A549 (cell line): ENCODE measurements around the gene ATP2B3. TPM values are rescaled to one million over a fixed set of nuclear protein-coding genes. Genes with fewer than 3 reads are reported as not detected.

Source experiments
- ATAC-seq, 2 experiments: fragments of 200-7000 bp in 1 of 2; fragments of >200 bp in 1 of 2; cut with Nextera tagmentation in 1 of 2; cut with Tn5 transposase in 1 of 2; 3 replicates each; pipeline versions ENCODE4 v1.8.0 to v1.9.1; 2018 to 2020; ENCODE audit warnings: mild to moderate bottlenecking in 1 of 2, moderate library complexity in 1 of 2
- CTCF ChIA-PET: fragments of 300-600 bp; sonication (Branson Sonifier 250); formaldehyde crosslinking; extraction: SDS; loops from one replicate; lab custom pipeline; 2021; ENCODE audit warnings: antibody characterized with exemption, inconsistent platforms; lab: Yijun Ruan, JAX
- POLR2A ChIA-PET: fragments of 350-600 bp; formaldehyde crosslinking; extraction: SDS; loops from one replicate; lab custom pipeline; 2021; ENCODE audit warnings: antibody characterized with exemption, inconsistent platforms; lab: Yijun Ruan, JAX
- DNase-seq, 2 experiments: peaks; one replicate each; pipeline versions ENCODE4 v3.0.0 to v3.0.0-alpha.2; 2011 to 2016; ENCODE audit warnings: low read depth in 1 of 2, low spot score in 1 of 2
- FAIRE-seq: peaks from 2 replicates; lab custom pipeline; 2011; peaks lifted over from hg19 to GRCh38; lab: Jason Lieb, UNC
- H3K27ac ChIP-seq, 2 experiments: fragments of >200 bp; sonication (Bioruptor Twin); formaldehyde crosslinking; 3 replicates each; pipeline ENCODE4 v1.5.1; 2016 to 2017
- H3K4me1 ChIP-seq: fragments of >200 bp; sonication (Bioruptor Twin); formaldehyde crosslinking; 3 replicates; pipeline ENCODE4 v1.6.1; 2016
- H3K4me2 ChIP-seq: fragments of >200 bp; sonication (Bioruptor Twin); formaldehyde crosslinking; 3 replicates; pipeline ENCODE4 v1.6.1; 2016
- H3K4me3 ChIP-seq: fragments of >200 bp; sonication (Bioruptor Twin); formaldehyde crosslinking; 3 replicates; pipeline ENCODE4 v1.5.1; 2016
- H3K9me3 ChIP-seq: fragments of >200 bp; sonication (Bioruptor Twin); formaldehyde crosslinking; 3 replicates; pipeline ENCODE4 v1.6.1; 2016
- CHD4 ChIP-seq: fragments of 200-600 bp; sonication (generic); IDR thresholded peaks from 2 replicates; pipeline ENCODE4 v1.6.1; 2016; ENCODE audit warnings: antibody characterized with exemption, mild to moderate bottlenecking, borderline replicate concordance
- ESRRA ChIP-seq: fragments of 150-350 bp; IDR thresholded peaks from 2 replicates; pipeline ENCODE4 v1.6.1; 2014; ENCODE audit warnings: mild to moderate bottlenecking, low read length, borderline replicate concordance
- FOXS1 ChIP-seq: fragments of 250-450 bp; sonication (Bioruptor Pico); IDR thresholded peaks from 2 replicates; pipeline ENCODE4 v1.5.0; 2020; ENCODE audit warnings: mild to moderate bottlenecking, moderate library complexity
- HDAC2 ChIP-seq: fragments of 200-600 bp; sonication (generic); IDR thresholded peaks from 2 replicates; pipeline ENCODE4 v1.6.1; 2016
- NPAS2 ChIP-seq: fragments of 250-450 bp; sonication (Bioruptor Pico); IDR thresholded peaks from 2 replicates; pipeline ENCODE4 v1.8.0; 2022; ENCODE audit warnings: mild to moderate bottlenecking, moderate library complexity, borderline replicate concordance
- RAD21 ChIP-seq, 2 experiments: fragments of >200 bp in 1 of 2; sonication (Bioruptor Twin) in 1 of 2; formaldehyde crosslinking in 1 of 2; IDR thresholded peaks in 1 of 2; conservative IDR thresholded peaks in 1 of 2; 2 replicates in 1 of 2; 3 replicates in 1 of 2; pipeline ENCODE4 v1.6.1; 2012 to 2018; ENCODE audit warnings: inconsistent platforms in 1 of 2
- RARB ChIP-seq: fragments of 250-450 bp; sonication (Bioruptor Pico); IDR thresholded peaks from 2 replicates; pipeline ENCODE4 v1.8.0; 2021; ENCODE audit warnings: mild to moderate bottlenecking, moderate library complexity
- RCOR1 ChIP-seq: fragments of 150-350 bp; IDR thresholded peaks from 2 replicates; pipeline ENCODE4 v1.6.1; 2014; ENCODE audit warnings: antibody characterized with exemption, low read length, low read depth
- REST ChIP-seq: fragments of 200-600 bp; sonication (generic); IDR thresholded peaks from 2 replicates; pipeline ENCODE4 v1.6.1; 2016; ENCODE audit warnings: antibody characterized with exemption, mild to moderate bottlenecking, moderate library complexity
- SREBF2 ChIP-seq: fragments of 450-650 bp; IDR thresholded peaks from 2 replicates; pipeline ENCODE4 v1.6.1; 2014; ENCODE audit warnings: mild to moderate bottlenecking, moderate library complexity
- USF2 ChIP-seq: fragments of 450-650 bp; IDR thresholded peaks from 2 replicates; pipeline ENCODE4 v1.6.1; 2014; ENCODE audit warnings: antibody characterized with exemption
- ZNF302 ChIP-seq: fragments of 250-450 bp; sonication (Bioruptor Pico); IDR thresholded peaks from 2 replicates; pipeline ENCODE4 v1.9.0; 2021; ENCODE audit warnings: inconsistent platforms, mild to moderate bottlenecking, moderate library complexity
- WGBS: methylation state at CpG from one replicate; pipeline ENCODE4 v1.1.6; 2017; ENCODE audit errors: missing lambda C conversion rate; 5-methylcytosine and 5-hydroxymethylcytosine counted together
- polyA plus RNA-seq, 4 experiments: library from polyadenylated mRNA; depleted of rRNA in 3 of 4; stranded (reverse); fragments of >200 nt; fragmentation: RNase III in 1 of 4; extraction: RNeasy Plus Mini Kit Qiagen cat#74134 plus additional on column Dnase treatment in 1 of 4; gene quantifications; 2 replicates in 3 of 4; 3 replicates in 1 of 4; pipeline ENCODE4 v1.2.3, GENCODE V29; 2011 to 2017

Gene ATP2B3
- polyA plus RNA-seq, 2 of the 4 experiments (the other 2 are of a cell fraction) = 0.13 to 0.30 TPM

GRCh38 chrX:153525451-153525850 lies 8.0 kb downstream of the ATP2B3 start:
- Histone ChIP-seq H3K4me1 (peaks cover 8% of the 10 kb centered on the region), H3K4me3 (no peak overlapping the region), H3K27ac (no peak overlapping the region), H3K4me2 (no peak overlapping the region), H3K9me3 (no peaks in the 10 kb centered on the region)
- POLR2A ChIA-PET = no interaction called here
- CTCF ChIA-PET = interaction anchor here (1.0 to 5.7 kb wide), 3 partner anchors 14 to 65 kb away, joined by 3 to 42 read pairs (median 11); no protein-coding TSS in a partner anchor
- 47% methylated on average over 3 of the region's 6 CpGs for WGBS
- TF ChIP-seq CHD4 = no peak
- TF ChIP-seq RCOR1 = no peak
- TF ChIP-seq SREBF2 = no peak
- DNase-seq (no peak), FAIRE-seq (no peak), ATAC-seq (no peak)

GRCh38 chrX:153526042-153526441 lies 8.6 kb downstream of the ATP2B3 start:
- CTCF ChIA-PET = interaction anchor here (0.7 to 5.7 kb wide), 5 partner anchors 10 to 66 kb away, joined by 3 to 42 read pairs (median 3); no protein-coding TSS in a partner anchor
- FAIRE-seq = no peak

GRCh38 chrX:153526801-153527200 lies 9.4 kb downstream of the ATP2B3 start:
- FAIRE-seq = no peak
- H3K9me3 ChIP-seq = no peaks in the 10 kb centered on the region
- DNase-seq = no peak
- 50% methylated on average over 2 of the region's 10 CpGs for WGBS
- H3K4me1 ChIP-seq = no peaks in the 10 kb centered on the region
- H3K4me2 ChIP-seq = no peak overlapping the region
- CTCF ChIA-PET = interaction anchor here (0.7 to 5.7 kb wide), 6 partner anchors 9 to 56 kb away, joined by 3 to 42 read pairs (median 4); partner anchors contain the start of gene HAUS7
- POLR2A ChIA-PET = no interaction called here
- no peak overlapping the region for H3K4me3 ChIP-seq
- H3K27ac ChIP-seq = no peak overlapping the region
- no peak for ATAC-seq
- TF ChIP-seq REST (no peak), ZNF302 (CRISPR knock-in tag) (no peak)

More at GRCh38 chrX:153526042-153526441, 8.6 kb downstream of the ATP2B3 start:
- DNase-seq (no peak), ATAC-seq (no peak)
- 73% methylated on average over 6 of the region's 7 CpGs for WGBS
- H3K27ac ChIP-seq = no peak overlapping the region
- no peaks in the 10 kb centered on the region for H3K9me3 ChIP-seq
- peaks cover 2% of the 10 kb centered on the region; the same call in 1 of the 3 replicates for H3K4me1 ChIP-seq
- no peak overlapping the region for H3K4me3 ChIP-seq
- POLR2A ChIA-PET = no interaction called here
- H3K4me2 ChIP-seq = no peak overlapping the region
- TF ChIP-seq NPAS2 (CRISPR knock-in tag) (no peak), USF2 (no peak), FOXS1 (CRISPR knock-in tag) (no peak), ESRRA (no peak), RAD21 (conservative IDR thresholded peaks at IDR 0.05 in 1 of 2, IDR thresholded peaks at IDR 0.05 in 1 of 2) (no peak), HDAC2 (no peak)

GRCh38 chrX:153527208-153527607 lies 9.8 kb downstream of the ATP2B3 start:
- ChIA-PET CTCF (interaction anchor here (1.0 to 5.7 kb wide), 5 partner anchors 8 to 56 kb away, joined by 3 to 42 read pairs (median 5); partner anchors contain the start of gene HAUS7), POLR2A (no interaction called here)
- TF ChIP-seq RARB (CRISPR knock-in tag) = no peak
- TF ChIP-seq USF2 = no peak
- Histone ChIP-seq H3K9me3 (no peaks in the 10 kb centered on the region), H3K4me2 (no peak overlapping the region), H3K27ac (no peak overlapping the region), H3K4me1 (no peaks in the 10 kb centered on the region), H3K4me3 (no peak overlapping the region)
- 74% methylated on average over 13 of the region's 15 CpGs for WGBS
- no peak for ATAC-seq
- DNase-seq = no peak
- no peak for FAIRE-seq
